ENCODE measurements around the gene CDC42BPG.

CDC42BPG gene

GRCh38 chr11:64863391-64864060 is 19.1 kb upstream of the CDC42BPG start:
- H3K9ac ChIP-seq, result peak overlapping the region; percentile 83
- H3K27ac ChIP-seq, result peak overlapping the region; percentile 97
- no peak for TF ChIP-seq CTCF (conservative IDR thresholded peaks at IDR 0.05; ENCODE audit: low read depth, low read length)
- no peaks in the 10 kb centered on the region for H3K36me3 ChIP-seq (ENCODE audit: insufficient read depth)
- peak overlapping the region; percentile 95 for H3K4me2 ChIP-seq
- H4K20me1 ChIP-seq (ENCODE audit: insufficient read depth), result no peaks in the 10 kb centered on the region
- peaks cover 95% of the 10 kb centered on the region for H3K4me1 ChIP-seq (ENCODE audit: low read depth, poor library complexity, severe bottlenecking)
- no peaks in the 10 kb centered on the region for H3K27me3 ChIP-seq (ENCODE audit: insufficient read depth, low read depth)
- no peak overlapping the region for H3K4me3 ChIP-seq (IDR thresholded peaks at IDR 0.05; ENCODE audit: insufficient read depth, low read depth, low read length)
- H2AFZ ChIP-seq (ENCODE audit: low read depth), result no peak overlapping the region
- H3K79me2 ChIP-seq (ENCODE audit: insufficient read depth, low read depth), result peaks cover 70% of the 10 kb centered on the region

GRCh38 chr11:64862987-64863390 is 18.5 kb upstream of the CDC42BPG start:
- Histone ChIP-seq H3K4me3 (IDR thresholded peaks at IDR 0.05; ENCODE audit: insufficient read depth, low read depth, low read length) (no peak overlapping the region), H3K9ac (no peak overlapping the region), H2AFZ (ENCODE audit: low read depth) (no peak overlapping the region), H3K27ac (peak overlapping the region; percentile 97), H3K4me2 (peak overlapping the region; percentile 95; the same call in 1 of the 2 replicates), H3K4me1 (ENCODE audit: low read depth, poor library complexity, severe bottlenecking) (peaks cover 100% of the 10 kb centered on the region), H3K27me3 (ENCODE audit: insufficient read depth, low read depth) (no peaks in the 10 kb centered on the region), H3K79me2 (ENCODE audit: insufficient read depth, low read depth) (peaks cover 65% of the 10 kb centered on the region), H4K20me1 (ENCODE audit: insufficient read depth) (no peaks in the 10 kb centered on the region), H3K36me3 (ENCODE audit: insufficient read depth) (no peaks in the 10 kb centered on the region)
- TF ChIP-seq CTCF (conservative IDR thresholded peaks at IDR 0.05; ENCODE audit: low read depth, low read length), result no peak

- H2AFZ ChIP-seq (ENCODE audit: low read depth), result no peak overlapping the region
- peaks cover 100% of the 10 kb centered on the region for H3K4me1 ChIP-seq (ENCODE audit: low read depth, poor library complexity, severe bottlenecking)
- no peaks in the 10 kb centered on the region for H3K36me3 ChIP-seq (ENCODE audit: insufficient read depth)
- no peaks in the 10 kb centered on the region for H4K20me1 ChIP-seq (ENCODE audit: insufficient read depth)
- TF ChIP-seq CTCF (conservative IDR thresholded peaks at IDR 0.05; ENCODE audit: low read depth, low read length), result no peak
- H3K27ac ChIP-seq, result peak overlapping the region; percentile 14; the same call in 1 of the 2 replicates
- no peak overlapping the region for H3K9ac ChIP-seq
- no peaks in the 10 kb centered on the region for H3K27me3 ChIP-seq (ENCODE audit: insufficient read depth, low read depth)
- H3K79me2 ChIP-seq (ENCODE audit: insufficient read depth, low read depth), result peaks cover 57% of the 10 kb centered on the region
- H3K4me3 ChIP-seq (IDR thresholded peaks at IDR 0.05; ENCODE audit: insufficient read depth, low read depth, low read length), result no peak overlapping the region
- H3K4me2 ChIP-seq, result peak overlapping the region; percentile 33; the same call in 1 of the 2 replicates
Observed at GRCh38 chr11:64861227-64861975, 16.9 kb upstream of the CDC42BPG start.

GRCh38 chr11:64859542-64860414 is 15.3 kb upstream of the CDC42BPG start:
- H3K79me2 ChIP-seq (ENCODE audit: insufficient read depth, low read depth), result peaks cover 49% of the 10 kb centered on the region
- H3K27me3 ChIP-seq (ENCODE audit: insufficient read depth, low read depth), result no peaks in the 10 kb centered on the region
- TF ChIP-seq CTCF (conservative IDR thresholded peaks at IDR 0.05; ENCODE audit: low read depth, low read length), result no peak
- peak overlapping the region; percentile 3; the same call in 1 of the 2 replicates for H2AFZ ChIP-seq (ENCODE audit: low read depth)
- peak overlapping the region; percentile 55; the same call in 1 of the 2 replicates for H3K9ac ChIP-seq
- H3K27ac ChIP-seq, result peak overlapping the region; percentile 90
- no peak overlapping the region for H3K4me3 ChIP-seq (IDR thresholded peaks at IDR 0.05; ENCODE audit: insufficient read depth, low read depth, low read length)
- H3K4me2 ChIP-seq, result peak overlapping the region; percentile 98
- no peaks in the 10 kb centered on the region for H3K36me3 ChIP-seq (ENCODE audit: insufficient read depth)
- peaks cover 94% of the 10 kb centered on the region for H3K4me1 ChIP-seq (ENCODE audit: low read depth, poor library complexity, severe bottlenecking)
- no peaks in the 10 kb centered on the region for H4K20me1 ChIP-seq (ENCODE audit: insufficient read depth)

Measured in KMS-11 (cell line).